Measurements from ENCODE around the gene MAP7. TPM values are rescaled to one million over a fixed set of nuclear protein-coding genes. Genes with fewer than 3 reads are reported as not detected.
"Not testable (repeated sequence)": the region's sequence is repeated elsewhere in the genome, so short reads cannot be mapped to it uniquely, and the experiment has no call there.

The MAP7 gene
- total and polyA plus RNA-seq, 9 of the 15 experiments (the other 6 are each of a cell fraction or from before 2014, with no cell fraction given): 0.76 to 7.7 (median 3.9) TPM

DNA sequence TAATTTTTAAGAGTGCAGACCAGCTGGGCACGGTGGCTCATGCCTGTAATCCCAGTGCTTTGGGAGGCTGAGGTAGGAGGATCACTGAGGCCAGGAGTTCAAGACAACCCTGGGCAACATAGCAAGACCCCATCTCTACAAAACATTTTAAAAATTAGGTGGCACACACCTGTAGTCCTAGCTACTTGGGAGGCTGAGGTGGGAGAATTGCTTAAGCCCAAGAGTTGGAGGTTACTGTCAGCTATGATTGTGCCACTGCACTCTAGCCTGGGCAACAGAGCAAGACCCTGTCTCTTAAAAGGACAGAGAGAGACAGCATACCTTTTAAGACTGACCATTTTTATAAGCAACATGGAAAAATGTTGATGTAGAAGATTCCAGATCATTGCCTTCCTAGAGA is 241.8 kb downstream of the MAP7 start:
- DNase-seq (ENCODE audit: extremely low read depth in 1 of 4, low spot score in 3 of 4); H4K20me1 ChIP-seq (replicated peaks; ENCODE audit: control insufficient read depth, insufficient read depth, low read length): not testable (repeated sequence)
- TF ChIP-seq RBM25 (IDR thresholded peaks at IDR 0.05; ENCODE audit: low read depth, low read length, severe bottlenecking): peak; percentile 44
- peak; percentile 69 for TF ChIP-seq ZNF121 (CRISPR knock-in tag; conservative IDR thresholded peaks at IDR 0.05)
- 0 out of 2 replicates have a peak, but pooled peaks have one; percentile 19 for TF ChIP-seq BCOR (IDR thresholded peaks at IDR 0.05)

GRCh38 chr6:136307351-136307750 is 242.9 kb downstream of the MAP7 start:
- DNase-seq (ENCODE audit: extremely low read depth in 1 of 4, low spot score in 3 of 4): peak; percentile 27 to 64 (median 42)
- Histone ChIP-seq H3K9me1 (ENCODE audit: control insufficient read depth, insufficient read depth, low read length) (no peaks in the 10 kb centered on the region), H3K9ac (ENCODE audit: insufficient read depth in 1 of 2, low read depth in 2 of 2, low read length in 2 of 2) (no peak overlapping the region), H3K79me2 (ENCODE audit: control insufficient read depth, insufficient read depth, low read length) (no peaks in the 10 kb centered on the region), H3K4me3 (no peak overlapping the region), H3K4me2 (ENCODE audit: insufficient read depth, low read length) (no peak overlapping the region; the same call in 1 of the 2 replicates), H3K36me3 (ENCODE audit: control insufficient read depth, insufficient read depth, low read length) (no peaks in the 10 kb centered on the region), H2AFZ (ENCODE audit: low read depth, low read length) (peak overlapping the region; percentile 34), H3K4me1 (replicated peaks in 1 of 2; ENCODE audit: control insufficient read depth in 2 of 2, insufficient read depth in 2 of 2, low read length in 2 of 2) (peaks cover 0 to 4% of the 10 kb centered on the region in 2 experiments; a peak in 2 of 5 replicates), H4K20me1 (replicated peaks; ENCODE audit: control insufficient read depth, insufficient read depth, low read length) (no peaks in the 10 kb centered on the region), H3K27me3 (ENCODE audit: control insufficient read depth in 2 of 2, insufficient read depth in 2 of 2, low read length in 2 of 2) (peaks cover 0 to 2% of the 10 kb centered on the region in 2 experiments; a peak in 2 of 5 replicates), H3K27ac (ENCODE audit: extremely low read depth, low read depth, low read length) (no peak overlapping the region), H3K9me3 (replicated peaks; ENCODE audit: control insufficient read depth, insufficient read depth, low read depth, low read length) (no peaks in the 10 kb centered on the region)
- FAIRE-seq: peak; percentile 6
- intact Hi-C loops (cut with micrococcal nuclease): no loop called here
- ChIA-PET CTCF (ENCODE audit: low intra/inter-chr PET ratio) (interaction anchor here (1.0 kb wide), 1 partner anchor 14 kb away, joined by 3 read pairs; no protein-coding TSS in a partner anchor), POLR2A (interaction anchor here (1.2 to 4.6 kb wide), 3 partner anchors 17 to 19 kb away, joined by 4 to 28 read pairs (median 8); partner anchors contain the start of gene BCLAF1)
- peak; percentile 82 for ATAC-seq
- BruUV-seq (replicated peaks): no TSS peak
- in situ Hi-C loops (cut with MboI): no loop called here
- no peak for TF ChIP-seq SAFB (IDR thresholded peaks at IDR 0.05; ENCODE audit: borderline replicate concordance, low read depth, low read length)
- peak; percentile 75 for TF ChIP-seq MTA2 (IDR thresholded peaks at IDR 0.05; ENCODE audit: low read depth)
- peak; percentile 28; the same call in 1 of the 2 replicates for TF ChIP-seq CXXC5 (CRISPR knock-in tag; IDR thresholded peaks at IDR 0.05)
- 0 out of 4 replicates have a peak, but pooled peaks of 1 of the 2 experiments have one; percentile 51 for TF ChIP-seq ZMIZ1 (IDR thresholded peaks at IDR 0.05; ENCODE audit: low read depth in 2 of 2, low read length in 2 of 2)
- TF ChIP-seq ARID1B (IDR thresholded peaks at IDR 0.05): peak; percentile 83
- TF ChIP-seq TBL1XR1 (IDR thresholded peaks at IDR 0.05; ENCODE audit: low read length in 2 of 2): 0 out of 4 replicates have a peak, but pooled peaks of 1 of the 2 experiments have one; percentile 32
- peak; percentile 37; the same call in 1 of the 2 replicates for TF ChIP-seq ZFX (CRISPR knock-in tag; IDR thresholded peaks at IDR 0.05)
- no peak for TF ChIP-seq ZNF644 (tag; IDR thresholded peaks at IDR 0.05; ENCODE audit: low read depth)
- no peak for TF ChIP-seq FOS (IDR thresholded peaks at IDR 0.05; ENCODE audit: extremely low read depth, insufficient read length)

More for the DNA sequence above, 241.8 kb downstream of the MAP7 start:
- ATAC-seq; H2AFZ ChIP-seq (ENCODE audit: low read depth, low read length); H3K9ac ChIP-seq (ENCODE audit: insufficient read depth in 1 of 2, low read depth in 2 of 2, low read length in 2 of 2); BruUV-seq (replicated peaks); CTCF ChIA-PET (ENCODE audit: low intra/inter-chr PET ratio); H3K4me1 ChIP-seq (replicated peaks in 1 of 2; ENCODE audit: control insufficient read depth in 2 of 2, insufficient read depth in 2 of 2, low read length in 2 of 2); H3K27ac ChIP-seq (ENCODE audit: extremely low read depth, low read depth, low read length); H3K9me3 ChIP-seq (replicated peaks; ENCODE audit: control insufficient read depth, insufficient read depth, low read depth, low read length); in situ Hi-C loops (cut with MboI); intact Hi-C loops (cut with micrococcal nuclease); H3K4me2 ChIP-seq (ENCODE audit: insufficient read depth, low read length); H3K36me3 ChIP-seq (ENCODE audit: control insufficient read depth, insufficient read depth, low read length); H3K9me1 ChIP-seq (ENCODE audit: control insufficient read depth, insufficient read depth, low read length); H3K4me3 ChIP-seq; H3K27me3 ChIP-seq (ENCODE audit: control insufficient read depth in 2 of 2, insufficient read depth in 2 of 2, low read length in 2 of 2); H3K79me2 ChIP-seq (ENCODE audit: control insufficient read depth, insufficient read depth, low read length); FAIRE-seq: not testable (repeated sequence)
- POLR2A ChIA-PET: interaction anchor here (0.6 to 4.6 kb wide), 4 partner anchors 16 to 58 kb away, joined by 3 to 28 read pairs (median 4); partner anchors contain the start of gene BCLAF1
- WGBS (ENCODE audit: insufficient coverage, low coverage, missing lambda C conversion rate): 14% methylated on average over 1 of the region's 1 CpG
